Glutamatergic neuron (in vitro differentiated cells): ENCODE data around the gene JAKMIP1. TPM values are rescaled to one million over a fixed set of nuclear protein-coding genes. Genes with fewer than 3 reads are reported as not detected.

Source experiments
- DNase-seq: peaks from one replicate; pipeline ENCODE4 v3.0.0; 2022
- H3K27ac Mint-ChIP-seq: one replicate; pipeline ENCODE4 v1.8.0; 2020; ENCODE audit warnings: mild to moderate bottlenecking, mixed read lengths, inconsistent platforms; ENCODE audit not compliant: unreplicated experiment
- H3K27me3 Mint-ChIP-seq: one replicate; pipeline ENCODE4 v1.8.0; 2020; ENCODE audit warnings: mild to moderate bottlenecking, moderate library complexity, mixed read lengths, inconsistent platforms; ENCODE audit not compliant: unreplicated experiment
- H3K36me3 Mint-ChIP-seq: one replicate; pipeline ENCODE4 v1.8.0; 2020; ENCODE audit warnings: mild to moderate bottlenecking, mixed read lengths, inconsistent platforms; ENCODE audit not compliant: unreplicated experiment
- H3K4me1 Mint-ChIP-seq: one replicate; pipeline ENCODE4 v1.8.0; 2020; ENCODE audit warnings: mild to moderate bottlenecking, low read depth, mixed read lengths, inconsistent platforms; ENCODE audit not compliant: unreplicated experiment
- H3K4me3 Mint-ChIP-seq: one replicate; pipeline ENCODE4 v1.8.0; 2020; ENCODE audit warnings: mild to moderate bottlenecking, mixed read lengths, inconsistent platforms; ENCODE audit not compliant: unreplicated experiment
- H3K9me3 Mint-ChIP-seq: one replicate; pipeline ENCODE4 v1.8.0; 2020; ENCODE audit warnings: mild to moderate bottlenecking, moderate library complexity, mixed read lengths, inconsistent platforms; ENCODE audit not compliant: unreplicated experiment
- CTCF ChIP-seq: fragments of 200-600 bp; sonication (generic); IDR thresholded peaks from one replicate; pipeline ENCODE4 v1.5.0; 2021; ENCODE audit not compliant: partially characterized antibody, unreplicated experiment
- total RNA-seq: library from RNA; stranded (reverse); fragmentation: NEBNext Ultra II Directional; extraction: Animal tissue kit (Norgen Biotek cat#: 25700); gene quantifications from one replicate; pipeline ENCODE4 v1.2.1, GENCODE V29; 2021; ENCODE audit not compliant: unreplicated experiment

Gene JAKMIP1
- total RNA-seq, 1 donor from 2014 or later = 2.4 TPM

GRCh38 chr4:6013564-6013963 lies 186.8 kb downstream of the JAKMIP1 start:
- Mint-ChIP-seq H3K27me3 (peaks cover 4% of the 10 kb centered on the region), H3K4me1 (peaks cover 9% of the 10 kb centered on the region), H3K9me3 (no peaks in the 10 kb centered on the region), H3K4me3 (no peak overlapping the region), H3K27ac (no peak overlapping the region), H3K36me3 (no peaks in the 10 kb centered on the region)
- no peak for TF ChIP-seq CTCF
- DNase-seq = no peak

DNA sequence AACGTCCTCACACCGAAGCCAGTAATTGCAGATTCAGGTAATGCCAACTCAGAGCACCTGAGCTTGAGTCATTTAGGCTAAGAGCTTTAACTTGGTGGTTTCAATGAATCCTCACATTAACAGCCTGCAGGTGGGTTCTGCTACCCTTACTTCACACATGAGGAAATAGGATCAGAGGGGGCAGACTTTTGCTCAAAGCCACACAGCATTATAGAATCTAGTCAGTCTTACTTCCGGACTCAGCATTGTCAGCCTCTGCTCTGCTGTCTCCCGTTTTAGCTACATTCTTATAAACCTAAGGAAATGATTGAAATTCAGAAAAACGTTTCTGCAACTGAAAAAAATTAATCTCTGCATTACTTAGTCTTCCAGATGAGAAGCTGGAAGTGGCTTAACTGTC lies 188.1 kb downstream of the JAKMIP1 start:
- no peak for TF ChIP-seq CTCF
- no peak overlapping the region for H3K4me3 Mint-ChIP-seq
- no peak overlapping the region for H3K27ac Mint-ChIP-seq
- H3K36me3 Mint-ChIP-seq = no peaks in the 10 kb centered on the region
- peaks cover 6% of the 10 kb centered on the region for H3K27me3 Mint-ChIP-seq
- H3K9me3 Mint-ChIP-seq = peaks cover 3% of the 10 kb centered on the region
- no peak for DNase-seq
- H3K4me1 Mint-ChIP-seq = peaks cover 12% of the 10 kb centered on the region

DNA sequence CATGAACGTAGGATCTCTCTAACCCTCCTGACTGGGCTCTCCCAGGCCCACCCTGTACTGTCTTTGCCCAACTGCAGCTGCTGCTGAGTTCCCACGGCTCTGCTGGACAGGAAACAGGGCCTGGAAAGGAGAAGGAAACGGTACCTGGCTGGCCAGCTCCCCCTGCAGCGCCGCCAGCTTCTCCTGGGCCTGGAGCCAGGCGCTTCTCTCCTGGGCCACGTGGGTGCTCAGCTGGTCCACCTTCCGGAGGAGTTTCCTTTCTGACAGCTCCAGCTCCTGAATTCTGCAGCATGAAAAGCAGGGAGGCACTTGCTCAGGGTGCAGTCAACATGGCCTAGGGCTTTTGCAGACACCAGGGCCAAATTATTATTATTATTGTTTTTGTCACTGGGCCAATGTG lies 188.7 kb downstream of the JAKMIP1 start:
- Mint-ChIP-seq H3K9me3 (peaks cover 3% of the 10 kb centered on the region), H3K27ac (no peak overlapping the region), H3K4me1 (peaks cover 12% of the 10 kb centered on the region), H3K4me3 (no peak overlapping the region), H3K36me3 (peaks cover 4% of the 10 kb centered on the region), H3K27me3 (peaks cover 10% of the 10 kb centered on the region)
- DNase-seq = no peak
- no peak for TF ChIP-seq CTCF

GRCh38 chr4:6011271-6011671 lies 189.1 kb downstream of the JAKMIP1 start:
- Mint-ChIP-seq H3K27ac (no peak overlapping the region), H3K4me3 (no peak overlapping the region), H3K27me3 (peaks cover 11% of the 10 kb centered on the region), H3K36me3 (peaks cover 5% of the 10 kb centered on the region), H3K4me1 (peaks cover 12% of the 10 kb centered on the region), H3K9me3 (peaks cover 3% of the 10 kb centered on the region)
- TF ChIP-seq CTCF = no peak
- DNase-seq = no peak

- DNase-seq = no peak
- Mint-ChIP-seq H3K36me3 (peaks cover 5% of the 10 kb centered on the region), H3K4me1 (peaks cover 12% of the 10 kb centered on the region), H3K4me3 (no peak overlapping the region), H3K9me3 (peaks cover 3% of the 10 kb centered on the region), H3K27me3 (peaks cover 11% of the 10 kb centered on the region), H3K27ac (no peak overlapping the region)
- no peak for TF ChIP-seq CTCF
Measured at GRCh38 chr4:6010789-6011188, 189.6 kb downstream of the JAKMIP1 start.
